Measurements from ENCODE around the gene DERL3. TPM values are rescaled to one million over a fixed set of nuclear protein-coding genes. Genes with fewer than 3 reads are reported as not detected.

Gene DERL3
- total RNA-seq, 1 experiment from 2014 or later = 1.5 TPM

GRCh38 chr22:23816156-23816976, 22.4 kb downstream of the DERL3 start:
- DNase-seq (ENCODE audit: low spot score) = no peak
- CTCF ChIA-PET = no interaction called here
- Histone ChIP-seq H3K4me1 (ENCODE audit: insufficient read depth, low read length, poor library complexity, severe bottlenecking) (no peaks in the 10 kb centered on the region), H3K4me3 (ENCODE audit: low read depth, low read length, poor library complexity, severe bottlenecking) (no peak overlapping the region), H3K36me3 (ENCODE audit: insufficient read depth, low read length, poor library complexity, severe bottlenecking) (peaks cover 47% of the 10 kb centered on the region), H3K9me3 (ENCODE audit: low read depth, low read length, poor library complexity, severe bottlenecking) (no peaks in the 10 kb centered on the region), H3K27me3 (replicated peaks; ENCODE audit: insufficient read depth, low read depth, low read length, poor library complexity) (no peaks in the 10 kb centered on the region), H3K27ac (ENCODE audit: low read depth, low read length, poor library complexity, severe bottlenecking) (no peak overlapping the region)
- no TSS peak for BruUV-seq (replicated peaks)
- intact Hi-C loops (cut with micrococcal nuclease; ENCODE audit: unreplicated experiment) = no loop called here
- POLR2A ChIA-PET (ENCODE audit: low non-redundant PET) = no interaction called here
- TF ChIP-seq, protein P1, sequence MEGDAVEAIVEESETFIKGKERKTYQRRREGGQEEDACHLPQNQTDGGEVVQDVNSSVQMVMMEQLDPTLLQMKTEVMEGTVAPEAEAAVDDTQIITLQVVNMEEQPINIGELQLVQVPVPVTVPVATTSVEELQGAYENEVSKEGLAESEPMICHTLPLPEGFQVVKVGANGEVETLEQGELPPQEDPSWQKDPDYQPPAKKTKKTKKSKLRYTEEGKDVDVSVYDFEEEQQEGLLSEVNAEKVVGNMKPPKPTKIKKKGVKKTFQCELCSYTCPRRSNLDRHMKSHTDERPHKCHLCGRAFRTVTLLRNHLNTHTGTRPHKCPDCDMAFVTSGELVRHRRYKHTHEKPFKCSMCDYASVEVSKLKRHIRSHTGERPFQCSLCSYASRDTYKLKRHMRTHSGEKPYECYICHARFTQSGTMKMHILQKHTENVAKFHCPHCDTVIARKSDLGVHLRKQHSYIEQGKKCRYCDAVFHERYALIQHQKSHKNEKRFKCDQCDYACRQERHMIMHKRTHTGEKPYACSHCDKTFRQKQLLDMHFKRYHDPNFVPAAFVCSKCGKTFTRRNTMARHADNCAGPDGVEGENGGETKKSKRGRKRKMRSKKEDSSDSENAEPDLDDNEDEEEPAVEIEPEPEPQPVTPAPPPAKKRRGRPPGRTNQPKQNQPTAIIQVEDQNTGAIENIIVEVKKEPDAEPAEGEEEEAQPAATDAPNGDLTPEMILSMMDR (conservative IDR thresholded peaks at IDR 0.05; ENCODE audit: low read depth, low read length) = no peak
- TF ChIP-seq EZH2 (IDR thresholded peaks at IDR 0.05; ENCODE audit: borderline replicate concordance, low read depth, low read length, poor library complexity, severe bottlenecking) = no peak

GRCh38 chr22:23815541-23816155, 23.2 kb downstream of the DERL3 start:
- H3K27me3 ChIP-seq (replicated peaks; ENCODE audit: insufficient read depth, low read depth, low read length, poor library complexity) = no peaks in the 10 kb centered on the region
- CTCF ChIA-PET = no interaction called here
- no peak overlapping the region for H3K27ac ChIP-seq (ENCODE audit: low read depth, low read length, poor library complexity, severe bottlenecking)
- H3K4me1 ChIP-seq (ENCODE audit: insufficient read depth, low read length, poor library complexity, severe bottlenecking) = no peaks in the 10 kb centered on the region
- no peak for TF ChIP-seq EZH2 (IDR thresholded peaks at IDR 0.05; ENCODE audit: borderline replicate concordance, low read depth, low read length, poor library complexity, severe bottlenecking)
- TF ChIP-seq, protein P1 (conservative IDR thresholded peaks at IDR 0.05; ENCODE audit: low read depth, low read length) = no peak
- H3K36me3 ChIP-seq (ENCODE audit: insufficient read depth, low read length, poor library complexity, severe bottlenecking) = peaks cover 49% of the 10 kb centered on the region
- H3K4me3 ChIP-seq (ENCODE audit: low read depth, low read length, poor library complexity, severe bottlenecking) = no peak overlapping the region
- no TSS peak for BruUV-seq (replicated peaks)
- POLR2A ChIA-PET (ENCODE audit: low non-redundant PET) = no interaction called here
- DNase-seq (ENCODE audit: low spot score) = no peak
- H3K9me3 ChIP-seq (ENCODE audit: low read depth, low read length, poor library complexity, severe bottlenecking) = no peaks in the 10 kb centered on the region
- intact Hi-C loops (cut with micrococcal nuclease; ENCODE audit: unreplicated experiment) = no loop called here

DNA sequence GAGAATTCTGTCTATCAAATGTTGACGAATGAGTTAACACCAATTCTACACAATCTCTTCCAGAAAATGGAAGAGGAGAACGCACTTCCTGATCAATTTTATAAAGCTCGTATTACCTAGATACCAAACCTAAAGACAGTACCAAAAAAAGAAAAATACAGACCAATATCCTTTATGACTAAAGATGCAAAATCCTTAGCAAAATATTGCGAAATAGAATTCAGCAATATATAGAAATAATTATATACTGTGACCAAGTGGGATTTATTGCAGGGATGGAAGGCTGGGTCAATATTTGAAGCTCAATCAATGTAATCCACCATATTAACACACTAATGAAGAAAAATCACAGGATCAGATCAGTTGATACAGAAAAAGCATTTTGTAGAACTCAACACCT, 26.4 kb downstream of the DERL3 start:
- ChIA-PET POLR2A (ENCODE audit: low non-redundant PET) (no interaction called here), CTCF (interaction anchor here (0.7 kb wide), 1 partner anchor 363 kb away, joined by 3 read pairs; no protein-coding TSS in a partner anchor)
- H3K27ac ChIP-seq (ENCODE audit: low read depth, low read length, poor library complexity, severe bottlenecking) = no peak overlapping the region
- no peak for DNase-seq (ENCODE audit: low spot score)
- H3K4me1 ChIP-seq (ENCODE audit: insufficient read depth, low read length, poor library complexity, severe bottlenecking) = no peaks in the 10 kb centered on the region
- peaks cover 33% of the 10 kb centered on the region for H3K36me3 ChIP-seq (ENCODE audit: insufficient read depth, low read length, poor library complexity, severe bottlenecking)
- TF ChIP-seq, protein P1 (conservative IDR thresholded peaks at IDR 0.05; ENCODE audit: low read depth, low read length) = no peak
- TF ChIP-seq EZH2 (IDR thresholded peaks at IDR 0.05; ENCODE audit: borderline replicate concordance, low read depth, low read length, poor library complexity, severe bottlenecking) = no peak
- H3K9me3 ChIP-seq (ENCODE audit: low read depth, low read length, poor library complexity, severe bottlenecking) = no peaks in the 10 kb centered on the region
- intact Hi-C loops (cut with micrococcal nuclease; ENCODE audit: unreplicated experiment) = no loop called here
- H3K4me3 ChIP-seq (ENCODE audit: low read depth, low read length, poor library complexity, severe bottlenecking) = no peak overlapping the region
- BruUV-seq (replicated peaks) = no TSS peak
- no peaks in the 10 kb centered on the region for H3K27me3 ChIP-seq (replicated peaks; ENCODE audit: insufficient read depth, low read depth, low read length, poor library complexity)

Measured in A673 (cell line).